Measurements from ENCODE around the gene MDH1B.

DNA sequence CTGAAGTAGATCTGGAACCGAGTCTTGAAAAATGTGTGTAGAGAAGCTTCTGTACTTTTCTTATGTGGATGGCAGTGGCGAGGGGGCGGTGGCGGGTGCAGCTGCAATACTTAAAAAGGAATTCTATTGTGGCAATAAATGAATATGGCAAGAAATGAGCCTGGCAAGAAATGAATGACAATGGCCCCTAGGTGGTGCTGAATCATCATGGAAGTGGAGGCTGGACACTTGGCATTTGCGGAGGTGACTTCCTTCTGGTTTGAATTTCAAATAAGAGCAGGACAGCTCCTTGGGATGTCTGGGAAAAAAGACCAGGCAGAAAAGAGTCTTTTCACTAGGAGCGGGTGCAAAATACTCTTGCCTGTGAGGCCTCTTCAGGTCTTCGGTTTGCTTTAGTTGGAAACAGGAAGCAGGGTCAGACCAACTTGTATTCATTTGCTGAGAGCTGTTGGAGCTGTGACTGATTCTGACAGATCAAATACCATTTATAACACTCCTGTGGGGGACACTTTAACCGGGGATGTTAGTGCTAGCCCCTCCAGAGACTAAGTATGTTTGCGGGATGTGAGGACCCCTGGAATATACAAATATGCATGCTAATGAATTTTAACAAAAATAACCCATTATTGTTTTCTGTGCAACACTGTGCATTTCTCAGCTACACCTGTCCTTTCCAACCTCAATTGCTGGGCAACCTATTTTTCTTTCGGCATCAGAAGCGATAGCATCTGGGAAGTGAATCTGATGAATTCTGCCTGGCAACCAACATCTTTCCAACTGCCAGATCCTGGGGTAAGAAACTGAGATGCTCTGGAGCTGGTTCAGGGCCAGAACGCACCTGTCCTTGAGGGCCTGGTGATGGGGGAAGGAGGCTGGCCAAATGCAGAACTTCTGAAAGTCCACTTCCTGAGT, 35.6 kb upstream of the MDH1B start:
- TF ChIP-seq, protein P1, sequence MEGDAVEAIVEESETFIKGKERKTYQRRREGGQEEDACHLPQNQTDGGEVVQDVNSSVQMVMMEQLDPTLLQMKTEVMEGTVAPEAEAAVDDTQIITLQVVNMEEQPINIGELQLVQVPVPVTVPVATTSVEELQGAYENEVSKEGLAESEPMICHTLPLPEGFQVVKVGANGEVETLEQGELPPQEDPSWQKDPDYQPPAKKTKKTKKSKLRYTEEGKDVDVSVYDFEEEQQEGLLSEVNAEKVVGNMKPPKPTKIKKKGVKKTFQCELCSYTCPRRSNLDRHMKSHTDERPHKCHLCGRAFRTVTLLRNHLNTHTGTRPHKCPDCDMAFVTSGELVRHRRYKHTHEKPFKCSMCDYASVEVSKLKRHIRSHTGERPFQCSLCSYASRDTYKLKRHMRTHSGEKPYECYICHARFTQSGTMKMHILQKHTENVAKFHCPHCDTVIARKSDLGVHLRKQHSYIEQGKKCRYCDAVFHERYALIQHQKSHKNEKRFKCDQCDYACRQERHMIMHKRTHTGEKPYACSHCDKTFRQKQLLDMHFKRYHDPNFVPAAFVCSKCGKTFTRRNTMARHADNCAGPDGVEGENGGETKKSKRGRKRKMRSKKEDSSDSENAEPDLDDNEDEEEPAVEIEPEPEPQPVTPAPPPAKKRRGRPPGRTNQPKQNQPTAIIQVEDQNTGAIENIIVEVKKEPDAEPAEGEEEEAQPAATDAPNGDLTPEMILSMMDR (IDR thresholded peaks at IDR 0.05) = peak; percentile 35 to 60
- TF ChIP-seq POLR2A (IDR thresholded peaks at IDR 0.05) = no peak

Data from suprapubic skin (tissue), 3 donors.